Prostate gland (tissue), 2 donors: Measurements from ENCODE around the gene CEP104.

Experiments used
- POLR2AphosphoS5 ChIP-seq: sonication (generic); formaldehyde crosslinking; IDR thresholded peaks from one replicate; pipeline ENCODE4 v1.6.1; 2017; ENCODE audit warnings: antibody characterized with exemption
- TF ChIP-seq, protein P1 (sequence below), 4 experiments: fragments of 200-600 bp in 2 of 4; fragments of 450-650 bp in 2 of 4; sonication (generic) in 2 of 4; IDR thresholded peaks; 1 replicate in 3 of 4; 2 replicates in 1 of 4; pipeline ENCODE4 v1.5.1; 2016 to 2019; ENCODE audit warnings: antibody characterized with exemption in 4 of 4, mild to moderate bottlenecking in 2 of 4, moderate library complexity in 2 of 4

- TF ChIP-seq POLR2AphosphoS5 = no peak
- TF ChIP-seq, protein P1, sequence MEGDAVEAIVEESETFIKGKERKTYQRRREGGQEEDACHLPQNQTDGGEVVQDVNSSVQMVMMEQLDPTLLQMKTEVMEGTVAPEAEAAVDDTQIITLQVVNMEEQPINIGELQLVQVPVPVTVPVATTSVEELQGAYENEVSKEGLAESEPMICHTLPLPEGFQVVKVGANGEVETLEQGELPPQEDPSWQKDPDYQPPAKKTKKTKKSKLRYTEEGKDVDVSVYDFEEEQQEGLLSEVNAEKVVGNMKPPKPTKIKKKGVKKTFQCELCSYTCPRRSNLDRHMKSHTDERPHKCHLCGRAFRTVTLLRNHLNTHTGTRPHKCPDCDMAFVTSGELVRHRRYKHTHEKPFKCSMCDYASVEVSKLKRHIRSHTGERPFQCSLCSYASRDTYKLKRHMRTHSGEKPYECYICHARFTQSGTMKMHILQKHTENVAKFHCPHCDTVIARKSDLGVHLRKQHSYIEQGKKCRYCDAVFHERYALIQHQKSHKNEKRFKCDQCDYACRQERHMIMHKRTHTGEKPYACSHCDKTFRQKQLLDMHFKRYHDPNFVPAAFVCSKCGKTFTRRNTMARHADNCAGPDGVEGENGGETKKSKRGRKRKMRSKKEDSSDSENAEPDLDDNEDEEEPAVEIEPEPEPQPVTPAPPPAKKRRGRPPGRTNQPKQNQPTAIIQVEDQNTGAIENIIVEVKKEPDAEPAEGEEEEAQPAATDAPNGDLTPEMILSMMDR (IDR thresholded peaks at IDR 0.05) = no peak
Observed at GRCh38 chr1:3857791-3858129, 749 bp upstream of the CEP104 start.
